NCI-H1417 (cell line): ENCODE results near the gene MRPL24.
"Not testable (repeated sequence)": the region's sequence is repeated elsewhere in the genome, so short reads cannot be mapped to it uniquely, and the experiment has no call there.

Experiments
- DNase-seq, 3 experiments: peaks; one replicate each; lab custom pipeline; 2025; lab: John Stamatoyannopoulos, UW

MRPL24 gene

DNA sequence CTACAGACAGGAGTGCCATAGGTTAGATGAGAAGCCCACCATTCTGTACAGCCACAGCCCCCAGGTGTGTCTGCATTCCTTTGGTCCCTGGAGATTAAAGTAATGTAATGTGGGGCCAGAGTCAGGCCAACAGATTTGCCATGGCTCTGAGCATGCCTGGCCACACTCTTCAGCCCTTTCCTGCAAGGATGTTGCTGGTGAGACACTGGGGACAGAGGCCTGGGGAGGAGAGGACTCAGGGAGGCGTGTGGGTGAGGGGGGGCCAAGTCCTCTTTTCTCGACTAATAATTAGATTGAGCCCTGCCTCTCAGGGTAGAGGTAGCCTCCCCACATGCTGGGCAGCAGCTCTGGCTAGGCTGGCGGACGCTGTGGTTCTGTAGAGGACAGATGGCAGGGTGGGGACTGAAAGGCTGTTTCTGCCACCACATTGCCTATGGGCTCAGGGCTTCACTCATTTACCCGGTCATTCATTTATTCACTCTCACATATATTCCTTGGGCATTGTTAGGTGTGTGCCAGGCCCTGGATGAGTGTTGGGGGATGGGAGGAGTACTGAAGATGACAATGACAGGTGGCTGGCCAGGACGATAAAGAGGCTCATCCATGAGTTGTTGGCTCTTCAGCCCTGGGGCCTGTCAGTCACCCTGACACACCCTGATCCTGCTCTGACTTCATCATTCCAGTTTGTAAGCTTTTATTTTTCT lies 19.4 kb upstream of the MRPL24 start:
- peak in 2 of 3 experiments; percentile 35 to 78 for DNase-seq

DNA sequence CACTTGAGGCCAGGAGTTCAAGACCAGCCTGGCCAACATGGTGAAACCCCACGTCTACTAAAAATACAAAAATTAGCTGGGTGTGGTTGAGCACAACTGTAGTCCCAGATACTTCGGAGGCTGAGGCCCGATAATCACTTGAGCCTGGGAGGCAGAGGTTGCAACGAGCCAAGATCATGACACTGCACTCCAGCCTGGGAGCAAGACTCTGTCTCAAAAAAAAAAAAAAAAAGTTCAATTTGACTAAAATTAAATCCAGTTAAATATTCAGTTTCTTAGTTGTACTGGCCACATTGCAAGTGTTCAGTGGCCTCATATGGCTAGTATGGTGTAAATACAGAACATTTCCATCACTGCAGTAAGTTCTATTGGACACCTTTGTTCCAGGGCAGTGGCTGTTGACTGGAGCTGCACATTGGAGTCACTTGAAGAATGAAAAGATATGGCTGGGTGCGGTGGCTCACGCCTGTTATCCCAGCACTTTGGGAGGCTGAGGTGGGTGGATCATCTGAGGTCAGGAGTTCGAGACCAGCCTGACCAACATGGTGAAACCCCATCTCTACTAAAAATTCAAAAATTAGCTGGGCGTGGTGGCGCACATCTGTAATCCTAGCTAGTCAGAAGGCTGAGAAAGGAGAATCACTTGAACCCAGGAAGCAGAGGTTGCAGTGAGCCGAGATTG lies 16.8 kb upstream of the MRPL24 start:
- not testable (repeated sequence) for DNase-seq

DNA sequence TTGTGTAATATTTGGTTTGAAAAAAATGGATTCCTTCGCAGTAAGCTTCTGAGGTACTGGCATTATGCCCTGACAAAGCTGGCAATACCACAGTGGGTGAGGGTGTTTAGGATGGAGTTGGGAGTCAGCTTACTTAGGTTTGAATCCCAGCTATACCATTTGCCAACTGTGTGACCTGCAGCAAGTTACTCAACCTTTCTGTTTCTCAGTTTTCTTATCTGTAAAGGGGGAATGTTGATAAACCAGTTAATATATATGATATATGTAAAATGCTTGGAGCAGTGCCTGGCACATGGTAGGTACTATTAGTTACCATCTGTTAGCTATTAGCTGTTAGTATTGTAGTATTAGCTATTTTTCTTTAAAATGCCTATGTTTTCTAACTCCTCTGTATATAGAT lies 15.5 kb upstream of the MRPL24 start:
- DNase-seq, result no peak

DNA sequence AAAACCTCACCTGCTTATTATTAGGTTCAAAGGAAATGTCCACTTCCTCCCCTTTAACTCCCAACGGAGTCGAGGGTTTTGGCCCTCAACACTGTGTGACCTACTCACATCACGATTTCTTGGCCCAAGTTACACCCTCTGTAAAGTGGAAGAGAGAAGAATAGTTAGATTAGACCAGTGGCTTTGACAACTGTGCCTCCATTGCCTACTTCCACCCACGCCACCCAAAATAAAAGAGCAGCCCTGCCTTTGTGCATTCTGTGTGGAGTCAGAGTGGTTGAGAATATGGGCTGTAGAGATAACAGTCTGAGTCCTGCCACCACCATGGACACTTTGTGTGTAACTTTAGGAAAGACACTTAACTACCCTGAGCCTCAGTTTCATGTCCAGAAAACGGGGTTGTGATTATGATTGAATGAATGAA lies 14.7 kb upstream of the MRPL24 start:
- no peak for DNase-seq

DNA sequence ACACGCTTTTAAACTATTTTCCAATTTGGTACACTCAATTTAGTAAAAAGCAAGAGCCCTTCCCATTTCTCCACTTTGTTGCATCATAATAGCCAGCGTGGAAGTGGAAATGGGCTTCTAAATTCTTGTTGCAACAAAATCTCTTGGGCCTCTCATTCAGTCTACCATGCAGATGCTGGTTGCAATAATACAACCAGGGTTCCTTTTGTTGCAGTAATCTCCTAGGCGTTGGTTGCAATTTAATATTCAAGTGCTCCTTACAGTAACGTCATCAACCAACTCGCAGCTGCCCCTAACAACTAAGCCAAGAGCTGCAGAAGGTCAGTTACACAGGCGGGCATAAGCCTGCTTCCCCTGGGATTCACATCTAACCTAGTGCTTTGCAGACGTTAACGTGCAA lies 13.3 kb upstream of the MRPL24 start:
- DNase-seq, result peak in 2 of 3 experiments; percentile 30 to 92

DNA sequence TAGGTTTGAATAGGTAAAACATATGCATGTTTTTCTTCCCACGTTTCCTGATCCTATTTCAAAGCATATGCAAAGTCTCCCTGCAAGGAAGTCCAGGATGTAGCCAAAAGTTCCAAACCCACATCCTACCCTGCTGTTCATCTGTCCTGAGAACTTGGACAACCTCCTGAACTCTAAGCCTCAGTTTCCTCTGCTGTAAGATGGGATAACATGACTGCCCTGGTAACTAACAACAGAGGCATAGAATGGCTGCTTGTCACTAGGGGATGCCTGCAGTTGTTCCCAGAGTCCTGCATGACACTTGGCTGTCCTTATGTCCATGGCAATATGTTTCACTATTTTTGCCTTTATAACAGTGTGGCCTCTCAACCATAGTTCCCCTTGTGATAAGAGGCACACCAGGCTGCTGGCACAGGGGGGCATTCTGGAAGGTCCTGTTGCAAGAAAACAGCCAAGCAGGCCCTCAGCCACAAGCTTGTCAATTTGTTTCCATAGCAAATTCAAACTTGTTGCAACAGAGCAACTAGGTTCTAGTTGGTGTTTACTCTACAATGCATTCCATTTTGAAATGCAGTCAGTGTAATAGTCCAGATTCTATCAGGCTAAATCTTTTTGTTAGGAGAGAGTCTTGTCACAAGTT lies 12.1 kb upstream of the MRPL24 start:
- DNase-seq, result no peak

DNA sequence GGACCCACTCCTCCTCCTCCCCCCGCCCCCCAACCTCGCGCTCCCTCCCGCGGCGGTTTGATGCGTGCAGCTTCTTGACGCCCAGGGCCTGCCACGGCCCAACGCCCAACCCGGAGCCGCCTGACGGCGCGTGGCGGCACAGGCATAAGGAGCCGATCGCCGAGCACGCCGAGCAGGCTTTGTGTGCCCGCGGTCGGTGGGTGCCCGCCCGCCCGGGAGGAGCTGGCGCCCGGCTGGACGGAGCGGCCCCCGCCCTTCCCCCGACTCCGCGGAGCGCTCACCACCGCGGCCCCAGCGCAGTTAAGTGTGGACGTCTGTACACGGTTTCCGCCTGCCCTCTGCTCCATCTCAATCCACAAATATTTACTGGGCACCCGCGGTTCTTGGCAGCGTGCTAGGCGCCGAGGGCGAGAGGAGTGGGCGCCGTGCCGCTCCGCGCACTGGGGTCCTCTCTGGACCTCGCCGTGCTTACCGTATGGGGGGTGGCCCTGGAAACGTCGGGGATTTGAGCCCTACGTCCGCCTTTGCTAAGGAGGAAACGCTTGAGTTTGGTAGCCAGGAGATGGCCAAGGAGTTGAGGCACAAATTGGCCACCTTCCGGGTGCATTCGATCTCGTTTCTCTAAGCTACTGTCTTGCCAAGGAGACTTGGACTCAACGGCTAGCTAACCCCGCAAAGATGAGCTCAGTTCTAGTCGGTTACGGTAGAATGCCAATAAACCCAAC lies 11.0 kb upstream of the MRPL24 start:
- DNase-seq, result peak; percentile 97 to 99 (median 98)

DNA sequence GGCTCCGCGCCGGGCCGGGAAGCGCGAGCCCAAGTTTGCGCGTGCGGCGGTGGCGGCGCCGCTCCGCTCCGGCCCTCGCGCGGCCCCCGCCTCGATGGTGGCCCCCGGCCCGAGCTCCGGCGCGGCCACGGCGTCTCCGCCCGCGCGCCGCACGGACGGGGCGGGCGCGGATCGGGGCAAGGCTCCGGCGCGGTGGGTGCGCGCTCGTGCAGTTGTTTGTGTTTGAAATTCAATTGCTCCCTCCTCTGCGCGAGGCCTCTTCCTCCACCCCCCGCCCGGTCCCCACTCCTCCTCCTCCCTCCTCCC lies 10.5 kb upstream of the MRPL24 start, which contains the start of gene HDGF:
Gene HDGF (minus strand): TSS at position 225 of the 306 bp plus-strand sequence. CDS start 246 bp downstream, outside the sequence.
- no peak for DNase-seq

DNA sequence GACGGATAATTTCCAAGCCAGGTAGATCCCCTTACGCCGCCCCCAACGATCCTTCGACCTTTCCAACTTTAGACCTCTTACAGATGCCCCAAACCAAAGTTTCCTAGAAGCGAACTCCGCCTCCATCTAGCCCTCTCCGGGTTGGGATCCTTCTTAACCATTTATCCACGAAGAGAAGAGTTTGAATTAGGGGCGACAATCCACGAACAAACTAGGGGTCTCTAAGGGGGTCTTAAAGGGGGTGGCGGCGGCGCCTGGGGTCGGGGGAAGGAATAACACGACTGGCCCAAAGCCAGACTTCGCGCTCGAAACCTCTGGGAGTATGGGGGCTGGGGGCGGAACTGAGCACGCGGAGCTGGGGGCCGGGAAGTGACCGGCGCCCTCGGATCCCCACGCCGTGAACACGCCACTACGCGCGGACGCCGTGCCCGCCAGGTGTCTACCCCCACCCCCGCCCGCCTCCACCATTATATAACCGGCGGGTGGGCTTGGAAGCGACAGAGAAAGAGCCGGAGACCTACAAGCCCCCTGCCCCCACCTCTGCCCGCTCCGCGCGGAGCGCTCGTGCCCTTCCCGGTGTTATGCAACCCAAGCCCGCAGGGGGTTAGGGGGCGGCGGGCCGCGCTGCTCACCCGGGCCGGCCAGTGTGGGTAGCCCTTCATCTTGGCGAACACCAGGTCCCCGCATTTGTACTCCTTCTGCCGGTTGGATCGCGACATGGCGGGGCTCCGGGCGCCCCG lies 10.0 kb upstream of the MRPL24 start:
- DNase-seq, result peak; percentile 61 to 77 (median 76)

DNA sequence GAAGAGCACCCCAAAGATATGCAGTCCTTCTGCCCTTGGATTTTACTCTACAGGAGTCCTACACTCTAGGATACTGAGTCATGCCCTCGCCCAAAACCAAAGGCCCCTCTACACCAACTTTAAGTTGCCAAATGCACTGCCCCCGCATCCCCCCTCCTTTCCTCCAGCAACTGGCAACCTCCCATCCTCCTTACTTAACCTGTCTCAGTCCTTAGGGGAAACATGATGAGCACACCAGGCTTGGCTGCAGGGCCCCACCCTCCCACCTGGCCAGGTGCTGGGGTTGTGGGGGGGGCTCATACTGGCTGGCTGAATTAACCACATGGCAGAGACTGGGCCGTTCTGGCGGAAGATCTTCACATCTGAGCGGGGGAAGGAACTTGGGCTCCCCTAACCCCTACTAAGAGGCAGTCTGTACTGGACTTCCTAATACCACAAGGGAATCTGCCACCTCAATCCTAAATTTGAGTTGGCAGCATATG lies 9.3 kb upstream of the MRPL24 start:
- peak; percentile 30 to 81 (median 57) for DNase-seq

DNA sequence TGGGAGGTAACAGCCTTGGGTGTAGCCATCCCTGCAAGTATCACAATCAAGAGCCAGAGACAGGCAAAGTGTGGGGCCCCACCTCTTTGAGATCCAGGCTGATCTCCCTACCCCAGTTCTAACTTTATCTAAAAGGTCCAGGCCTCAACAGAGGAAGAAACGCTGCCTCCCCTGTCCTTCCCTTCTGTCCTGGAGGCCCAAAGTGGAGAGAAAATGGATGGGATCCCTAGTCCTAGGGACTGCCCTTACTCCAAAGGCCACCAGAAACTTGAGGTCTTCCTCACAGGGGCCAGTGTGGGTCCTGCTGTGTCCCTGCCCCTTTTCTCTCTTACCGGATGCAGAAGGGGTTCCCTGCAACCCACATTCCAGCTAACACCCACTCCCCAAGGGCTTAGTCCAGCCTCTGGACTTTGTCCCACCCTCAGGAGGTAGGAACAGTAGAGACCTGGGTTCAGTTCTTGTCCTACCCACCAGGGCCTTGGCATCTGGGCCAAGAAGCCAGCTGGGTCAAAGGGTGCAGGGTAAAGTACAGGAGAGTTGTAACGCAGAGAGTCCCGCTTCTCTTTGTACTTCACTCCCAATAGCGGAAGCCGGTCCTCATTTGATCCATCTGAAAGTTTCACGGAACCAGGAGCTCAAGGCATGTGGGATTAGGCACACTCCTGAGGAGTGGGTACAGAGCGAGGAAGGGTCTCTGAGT lies 8.7 kb upstream of the MRPL24 start:
- DNase-seq, result no peak

DNA sequence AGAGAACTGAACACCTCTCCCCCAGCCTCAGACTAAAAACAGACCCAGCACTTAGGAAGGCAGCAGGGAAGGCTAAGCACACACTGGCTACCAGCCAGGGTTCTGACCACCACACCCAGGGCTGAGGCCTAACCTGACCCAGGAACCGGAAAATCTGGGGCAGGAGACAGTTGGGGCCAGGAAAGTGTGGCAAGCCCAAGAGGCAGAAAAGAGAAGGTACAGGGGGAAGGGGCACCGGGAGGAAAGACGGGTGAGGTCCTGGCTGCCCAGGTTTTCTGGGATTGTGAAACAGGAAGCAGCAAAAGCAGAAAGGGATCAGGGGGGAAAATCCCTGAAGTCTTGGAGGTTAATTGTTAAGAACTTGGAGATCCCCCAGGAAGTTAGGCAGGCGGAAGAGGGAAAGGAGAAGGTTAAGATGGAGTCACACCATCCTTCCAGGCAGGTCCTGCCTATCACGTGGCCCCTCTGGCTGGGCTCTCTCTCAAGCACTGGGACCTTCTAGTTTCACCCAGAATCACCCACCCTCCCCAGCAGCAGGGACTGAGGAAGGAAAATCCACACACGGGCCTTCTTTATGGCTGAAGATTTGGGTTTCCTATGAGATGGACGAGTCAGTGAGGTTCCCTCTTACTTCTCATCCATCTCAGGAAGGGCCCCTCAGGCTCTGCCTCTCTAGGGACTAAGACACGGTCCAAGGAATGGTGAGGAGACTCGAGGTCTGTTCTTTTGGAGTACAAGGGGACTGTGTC lies 8.0 kb upstream of the MRPL24 start:
- DNase-seq, result no peak

DNA sequence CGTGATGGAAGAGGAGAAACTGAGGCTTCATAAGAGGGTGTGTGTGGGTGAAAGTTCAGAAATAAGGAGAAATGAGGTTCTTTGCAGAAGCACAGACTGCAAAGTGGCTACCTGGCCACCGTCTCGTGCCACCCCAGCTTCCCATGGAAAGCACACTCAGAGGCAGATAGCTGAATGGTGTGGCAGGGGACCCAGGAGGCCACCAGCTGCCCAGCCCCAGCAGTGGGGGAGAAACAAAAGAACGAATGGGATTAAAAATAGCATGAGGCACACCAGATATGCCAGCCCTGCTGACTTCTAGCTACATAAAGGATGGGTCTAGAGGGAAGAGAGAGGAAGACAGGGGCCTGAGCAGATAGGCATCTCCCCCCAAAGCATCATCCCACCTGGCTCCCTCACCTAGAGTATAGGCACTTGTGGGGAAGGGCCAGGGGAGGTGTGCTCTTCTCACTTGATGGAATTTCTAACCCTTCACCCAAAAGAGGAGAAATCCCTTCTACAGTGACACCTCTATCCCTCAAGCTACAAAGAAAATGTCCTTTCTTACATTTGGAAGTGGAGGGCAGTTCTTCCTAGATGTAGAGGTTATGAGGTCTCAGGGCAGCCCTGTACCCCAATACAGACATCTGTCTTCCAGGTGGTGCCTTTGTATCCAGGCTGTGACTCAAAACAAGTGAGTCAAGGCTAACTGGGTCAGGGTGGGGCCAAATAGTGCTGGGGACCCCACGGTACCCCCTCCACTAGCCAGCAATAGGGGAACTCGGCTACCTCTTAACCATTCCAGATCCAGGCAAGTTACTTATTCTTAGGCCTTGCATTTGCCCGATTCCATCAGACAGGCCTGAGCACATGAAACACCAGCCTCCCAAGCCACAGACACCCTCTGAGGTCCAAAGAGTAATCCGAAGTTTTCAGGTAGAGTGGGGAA lies 7.1 kb upstream of the MRPL24 start:
- DNase-seq, result no peak

DNA sequence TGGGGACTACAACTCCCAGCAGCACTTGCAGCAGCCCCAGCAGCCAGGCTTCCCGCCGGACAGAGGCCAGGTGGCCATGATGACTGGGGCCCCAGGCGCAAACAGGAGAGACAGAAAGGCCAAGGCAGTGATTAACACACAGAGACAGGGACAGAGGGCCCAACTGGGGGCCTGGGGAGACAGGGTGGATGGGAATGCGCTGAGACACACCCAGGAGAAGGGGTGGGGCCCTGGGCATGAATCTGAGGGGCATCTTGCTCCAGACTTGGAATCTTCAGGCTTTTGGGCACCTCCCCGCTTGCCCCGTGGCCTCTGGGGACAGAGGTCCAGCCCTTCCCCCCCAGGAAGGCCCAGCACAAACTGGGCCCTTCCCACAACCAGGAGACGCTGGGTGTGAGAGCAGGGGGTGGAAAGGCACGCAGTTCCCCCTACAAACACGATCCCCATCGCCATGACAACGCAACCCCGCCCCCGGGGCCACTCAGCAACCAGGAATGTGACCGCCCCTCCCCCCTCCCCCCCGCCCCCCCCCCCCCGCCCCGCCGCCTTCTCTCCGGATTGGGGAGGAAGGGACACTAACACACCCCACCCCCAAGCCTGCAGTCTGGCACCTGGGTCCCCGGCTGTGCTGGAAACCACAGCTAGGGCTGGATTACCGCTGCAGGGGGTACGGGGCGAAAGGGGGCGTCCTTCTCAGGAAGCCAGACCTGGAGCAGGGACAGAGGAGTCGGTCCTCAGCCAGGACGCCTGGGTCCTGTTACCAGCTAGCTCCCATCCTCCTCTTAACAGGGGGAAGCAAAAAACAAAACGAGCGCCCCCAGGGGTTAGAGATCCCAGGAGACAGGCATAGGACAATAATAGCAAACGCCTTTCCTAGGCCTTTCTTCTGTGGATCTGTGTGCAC lies 6.1 kb upstream of the MRPL24 start:
- peak; percentile 61 to 92 (median 88) for DNase-seq

DNA sequence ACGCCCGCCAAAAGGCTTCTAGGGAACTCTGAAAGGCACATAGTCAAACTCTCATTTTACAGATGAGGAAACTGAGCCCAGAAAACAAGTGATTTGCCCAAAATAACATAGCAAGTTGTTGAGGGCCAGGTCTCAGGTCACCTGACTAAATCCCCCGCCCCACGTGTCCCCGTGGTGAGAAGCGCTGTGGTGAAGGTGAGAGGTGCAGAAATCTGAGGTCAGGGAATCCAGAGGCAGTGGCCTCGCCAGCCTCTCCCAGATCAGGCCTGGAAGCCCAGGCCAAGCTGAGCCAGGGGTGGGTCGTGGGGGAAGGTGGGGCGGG lies 5.5 kb upstream of the MRPL24 start:
- no peak for DNase-seq

DNA sequence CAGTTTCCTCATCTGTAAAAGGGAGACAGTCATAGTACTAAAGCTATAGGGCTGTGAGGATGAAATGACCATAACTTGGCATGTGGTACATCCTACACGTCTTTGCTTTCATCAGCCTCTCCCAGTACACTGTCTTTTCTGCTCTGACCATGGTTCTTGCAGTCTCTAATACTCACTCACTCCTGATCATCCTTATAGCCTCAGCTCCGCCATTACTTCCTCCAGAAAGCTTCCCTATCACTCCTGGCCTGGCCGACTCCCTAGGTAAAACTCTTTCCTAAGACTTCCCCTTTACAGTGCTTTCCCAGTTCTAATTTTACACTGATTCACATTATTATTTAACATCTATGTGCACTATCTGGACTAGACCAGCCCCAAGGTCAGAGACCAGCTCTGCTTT lies 5.0 kb upstream of the MRPL24 start:
- DNase-seq, result no peak

DNA sequence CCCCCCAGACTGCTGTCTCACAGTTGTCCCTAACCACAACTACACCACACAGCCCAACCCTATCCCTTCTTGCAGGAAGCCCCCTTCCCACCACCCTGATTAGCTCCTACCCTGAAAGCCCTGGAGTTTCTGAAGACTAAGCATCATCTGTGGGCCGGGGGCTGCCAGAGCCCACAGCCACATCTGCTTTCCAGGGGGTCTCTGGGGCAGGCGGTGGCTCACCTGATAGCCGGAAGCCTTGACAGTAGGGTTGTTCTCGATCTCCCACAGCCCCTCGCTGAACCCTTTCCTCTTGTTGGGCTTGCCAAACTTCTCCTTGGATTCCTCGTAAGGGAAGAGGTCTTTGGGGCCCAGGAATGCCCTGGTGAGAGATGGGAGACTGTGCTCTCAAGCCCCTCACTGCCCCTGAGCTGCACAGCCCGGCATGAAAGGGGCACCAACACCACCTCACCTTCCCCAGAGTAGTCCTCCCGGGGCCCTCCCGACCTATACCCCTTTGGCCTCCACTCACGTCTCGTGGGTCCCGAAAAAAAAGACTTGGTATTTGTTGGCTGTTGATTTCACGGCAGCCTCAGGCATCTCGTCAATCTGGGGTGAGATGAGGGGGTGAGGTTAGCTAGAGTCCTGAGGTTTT lies 4.0 kb upstream of the MRPL24 start:
- DNase-seq, result no peak

DNA sequence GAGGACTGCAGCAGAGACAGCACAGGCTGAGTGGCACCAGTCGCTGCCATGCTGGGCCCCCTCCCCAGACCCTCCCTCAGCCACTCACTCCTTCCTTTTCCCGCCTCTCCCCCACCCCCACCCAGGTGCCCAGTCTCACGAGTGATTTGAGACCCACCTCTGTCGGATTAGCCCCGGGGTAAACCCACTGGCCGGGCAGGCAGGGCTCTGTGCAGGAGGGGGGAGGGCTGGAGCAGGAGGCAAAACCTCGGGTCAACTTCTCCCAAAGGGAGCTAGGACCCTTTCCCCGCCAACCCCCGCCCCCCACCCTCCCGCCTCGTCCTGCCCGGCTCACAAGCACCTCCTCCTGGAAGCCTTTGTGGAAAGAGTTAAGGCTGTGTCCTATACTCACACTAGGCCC lies 3.5 kb upstream of the MRPL24 start:
- no peak for DNase-seq
